Common myeloid progenitor, CD34-positive (primary cell): ENCODE measurements around the gene AFG1L.
A peak's percentile ranks its signal among the peaks of the same experiment; 100 is the strongest.

Source experiments
- CTCF ChIA-PET: fragments of 350-600 bp; sonication (Branson Sonifier 250); formaldehyde crosslinking; loops from one replicate; lab custom pipeline; 2021; ENCODE audit warnings: antibody characterized with exemption; lab: Charles Lee
- POLR2A ChIA-PET: fragments of 350-600 bp; sonication (Branson Sonifier 250); formaldehyde crosslinking; loops from one replicate; lab custom pipeline; 2021; ENCODE audit warnings: antibody characterized with exemption; lab: Charles Lee
- DNase-seq, 3 donors: peaks; one replicate each; pipeline versions ENCODE4 v3.0.0 to v3.0.0-alpha.2; 2013
- H3K27ac ChIP-seq, 2 experiments: 1 replicate in 1 of 2; 2 replicates in 1 of 2; pipeline ENCODE4 v1.7.0; 2013; ENCODE audit warnings: inconsistent platforms in 2 of 2, low read length in 2 of 2, mild to moderate bottlenecking in 2 of 2, low read depth in 1 of 2, moderate library complexity in 1 of 2; ENCODE audit not compliant: severe bottlenecking in 2 of 2, insufficient read depth in 1 of 2, poor library complexity in 1 of 2
- H3K27me3 ChIP-seq, 5 experiments: replicated peaks in 2 of 5; 1 replicate in 3 of 5; 2 replicates in 2 of 5; pipeline versions ENCODE4 v1.6.1 to v1.7.0; 2013; ENCODE audit warnings: low read length in 4 of 5, mild to moderate bottlenecking in 2 of 5, moderate library complexity in 2 of 5, inconsistent platforms in 1 of 5; ENCODE audit not compliant: insufficient read depth in 5 of 5, control insufficient read depth in 4 of 5
- H3K36me3 ChIP-seq, 4 experiments: 1 replicate in 2 of 4; 2 replicates in 2 of 4; pipeline versions ENCODE4 v1.6.1 to v1.7.0; 2013; ENCODE audit warnings: low read length in 3 of 4, control low read depth in 1 of 4, mild to moderate bottlenecking in 1 of 4; ENCODE audit not compliant: control insufficient read depth in 4 of 4, insufficient read depth in 4 of 4
- H3K4me1 ChIP-seq, 4 experiments: 1 replicate in 3 of 4; 2 replicates in 1 of 4; pipeline versions ENCODE4 v1.6.1 to v1.7.1; 2013; ENCODE audit warnings: low read length in 3 of 4, mild to moderate bottlenecking in 3 of 4, control low read depth in 1 of 4, inconsistent platforms in 1 of 4, moderate library complexity in 1 of 4; ENCODE audit not compliant: control insufficient read depth in 4 of 4, insufficient read depth in 4 of 4; ENCODE audit errors: control extremely low read depth in 1 of 4
- H3K4me3 ChIP-seq, 7 experiments: 1 replicate in 4 of 7; 2 replicates in 3 of 7; pipeline versions ENCODE4 v1.5.1 to v1.7.0; 2013; ENCODE audit warnings: mild to moderate bottlenecking in 7 of 7, low read length in 6 of 7, moderate library complexity in 6 of 7, inconsistent platforms in 2 of 7, low read depth in 2 of 7, control low read depth in 1 of 7; ENCODE audit not compliant: insufficient read depth in 4 of 7, control insufficient read depth in 1 of 7; ENCODE audit errors: extremely low read depth in 1 of 7
- H3K9me3 ChIP-seq, 5 experiments: 1 replicate in 4 of 5; 2 replicates in 1 of 5; pipeline versions ENCODE4 v1.6.1 to v1.7.1; 2013; ENCODE audit warnings: low read length in 4 of 5, mild to moderate bottlenecking in 2 of 5, inconsistent platforms in 1 of 5, low read depth in 1 of 5, moderate library complexity in 1 of 5; ENCODE audit not compliant: control insufficient read depth in 4 of 5, insufficient read depth in 2 of 5; ENCODE audit errors: control extremely low read depth in 1 of 5
- WGBS: methylation state at CpG from one replicate; pipeline ENCODE4 v1.1.5; 2013; ENCODE audit not compliant: insufficient coverage; 5-methylcytosine and 5-hydroxymethylcytosine counted together

AFG1L gene

GRCh38 chr6:108510461-108511319, 215.8 kb downstream of the AFG1L start:
- no peak for DNase-seq
- Histone ChIP-seq H3K9me3 (peaks cover 0 to 7% (median 0%) of the 10 kb centered on the region in 5 experiments), H3K27me3 (no peaks in the 10 kb centered on the region), H3K36me3 (peaks cover 0 to 9% (median 2%) of the 10 kb centered on the region in 4 experiments), H3K4me1 (peaks cover 0 to 2% (median 0%) of the 10 kb centered on the region in 4 experiments), H3K27ac (no peak overlapping the region), H3K4me3 (no peak overlapping the region)
- POLR2A ChIA-PET = no interaction called here
- CTCF ChIA-PET = interaction anchor here (1.0 to 2.0 kb wide), 3 partner anchors 12 to 295 kb away, joined by 3 to 6 read pairs (median 3); no protein-coding TSS in a partner anchor
- 100% methylated on average over 2 of the region's 5 CpGs for WGBS

GRCh38 chr6:108518714-108519576, 224.1 kb downstream of the AFG1L start:
- H3K4me3 ChIP-seq = no peak overlapping the region
- H3K27ac ChIP-seq = no peak overlapping the region
- CTCF ChIA-PET = interaction anchor here (0.6 to 1.7 kb wide), 6 partner anchors 9 to 407 kb away, joined by 3 to 6 read pairs (median 4); no protein-coding TSS in a partner anchor
- H3K36me3 ChIP-seq = peaks cover 2 to 7% (median 4%) of the 10 kb centered on the region in 4 experiments
- H3K9me3 ChIP-seq = no peaks in the 10 kb centered on the region
- WGBS = 100% methylated on average over 1 of the region's 5 CpGs
- no peaks in the 10 kb centered on the region for H3K4me1 ChIP-seq
- DNase-seq = peak; percentile 21 to 41 (median 33)
- POLR2A ChIA-PET = no interaction called here
- no peaks in the 10 kb centered on the region for H3K27me3 ChIP-seq

GRCh38 chr6:108521616-108522107, 226.8 kb downstream of the AFG1L start:
- no peaks in the 10 kb centered on the region for H3K4me1 ChIP-seq
- ChIA-PET POLR2A (no interaction called here), CTCF (interaction anchor here (1.5 to 2.3 kb wide), 3 partner anchors 13 to 551 kb away, joined by 3 to 9 read pairs (median 4); no protein-coding TSS in a partner anchor)
- no peak overlapping the region for H3K27ac ChIP-seq
- H3K9me3 ChIP-seq = no peaks in the 10 kb centered on the region
- no peak overlapping the region for H3K4me3 ChIP-seq
- WGBS = 100% methylated on average over 1 of the region's 1 CpG
- no peak for DNase-seq
- no peaks in the 10 kb centered on the region for H3K27me3 ChIP-seq
- peaks cover 2 to 7% (median 4%) of the 10 kb centered on the region in 4 experiments for H3K36me3 ChIP-seq

- Histone ChIP-seq H3K4me3 (no peak overlapping the region), H3K27ac (no peak overlapping the region), H3K9me3 (no peaks in the 10 kb centered on the region), H3K36me3 (peaks cover 2 to 7% (median 4%) of the 10 kb centered on the region in 4 experiments), H3K27me3 (no peaks in the 10 kb centered on the region), H3K4me1 (peaks cover 0 to 2% (median 0%) of the 10 kb centered on the region in 4 experiments)
- 100% methylated on average over 1 of the region's 2 CpGs for WGBS
- POLR2A ChIA-PET = no interaction called here
- DNase-seq = no peak
- CTCF ChIA-PET = interaction anchor here (1.1 to 2.2 kb wide), 8 partner anchors 11 to 413 kb away, joined by 3 to 7 read pairs (median 4); no protein-coding TSS in a partner anchor
These were observed 228.8 kb downstream of the AFG1L start for GRCh38 chr6:108523697-108524096.

- 88% methylated on average over 1 of the region's 5 CpGs for WGBS
- H3K36me3 ChIP-seq = peaks cover 0 to 7% (median 4%) of the 10 kb centered on the region in 4 experiments
- H3K4me3 ChIP-seq = no peak overlapping the region
- H3K27me3 ChIP-seq = peaks cover 0 to 2% (median 0%) of the 10 kb centered on the region in 5 experiments
- H3K27ac ChIP-seq = no peak overlapping the region
- ChIA-PET POLR2A (no interaction called here), CTCF (interaction anchor here (0.6 to 2.2 kb wide), 11 partner anchors 12 to 550 kb away, joined by 3 to 7 read pairs (median 3); no protein-coding TSS in a partner anchor)
- H3K4me1 ChIP-seq = peaks cover 0 to 2% (median 0%) of the 10 kb centered on the region in 4 experiments
- no peaks in the 10 kb centered on the region for H3K9me3 ChIP-seq
- DNase-seq = no peak
These were observed 229.8 kb downstream of the AFG1L start for GRCh38 chr6:108524528-108525248.

GRCh38 chr6:108526739-108527174, 231.9 kb downstream of the AFG1L start:
- CTCF ChIA-PET = interaction anchor here (0.7 to 2.6 kb wide), 5 partner anchors 9 to 414 kb away, joined by 3 to 14 read pairs (median 3); no protein-coding TSS in a partner anchor
- Histone ChIP-seq H3K27ac (no peak overlapping the region), H3K9me3 (no peaks in the 10 kb centered on the region), H3K27me3 (peaks cover 0 to 2% (median 0%) of the 10 kb centered on the region in 5 experiments), H3K36me3 (peaks cover 0 to 5% (median 0%) of the 10 kb centered on the region in 4 experiments), H3K4me3 (no peak overlapping the region), H3K4me1 (peaks cover 0 to 2% (median 0%) of the 10 kb centered on the region in 4 experiments)
- POLR2A ChIA-PET = no interaction called here
- 86% methylated on average over 7 of the region's 7 CpGs for WGBS
- DNase-seq = peak; percentile 42 to 65 (median 64)
